ENCODE measurements around the gene RASGEF1C.
"Not testable (repeated sequence)": the region's sequence is repeated elsewhere in the genome, so short reads cannot be mapped to it uniquely, and the experiment has no call there.

Gene RASGEF1C

DNA sequence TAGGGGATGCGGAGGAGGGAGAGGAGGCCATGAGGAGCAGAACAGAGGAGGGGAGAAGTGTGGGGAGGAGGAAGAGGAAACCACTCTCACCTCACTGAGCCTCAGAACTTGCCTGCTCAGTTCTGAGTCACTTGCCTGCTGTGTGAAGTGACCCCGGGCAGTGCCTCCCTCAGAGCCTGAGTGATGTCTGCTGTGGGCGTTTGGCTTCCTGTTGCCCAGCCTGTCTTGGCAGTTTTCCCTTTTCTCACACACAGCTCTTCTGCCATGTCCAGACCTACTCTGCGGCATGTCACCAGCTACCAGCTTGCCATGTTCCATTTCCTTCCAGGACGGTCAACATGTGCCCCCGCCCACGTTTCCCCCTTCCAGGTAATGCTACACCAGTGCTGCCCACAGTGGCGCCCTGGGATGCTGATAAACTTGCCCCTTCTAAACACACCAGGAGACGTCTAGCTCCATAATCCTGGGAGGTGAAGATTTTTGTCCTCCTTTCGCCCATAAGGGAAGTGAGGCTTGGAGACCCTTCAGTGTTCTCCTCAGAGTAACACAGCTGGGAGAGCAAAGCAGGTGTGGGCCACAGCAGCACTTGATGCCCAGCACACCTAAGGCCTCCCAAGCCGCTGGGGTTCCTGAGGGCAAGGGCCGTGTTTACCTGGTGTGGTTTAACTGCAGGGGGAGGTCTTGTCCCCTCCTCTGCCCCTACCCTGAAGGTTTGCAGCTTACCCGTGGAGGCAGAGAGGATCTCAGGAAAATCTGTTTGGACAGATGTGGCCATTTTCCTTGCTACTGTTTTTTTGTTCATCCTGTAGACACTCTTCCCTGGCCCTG lies 73.7 kb downstream of the RASGEF1C start:
- no peak for DNase-seq

DNA sequence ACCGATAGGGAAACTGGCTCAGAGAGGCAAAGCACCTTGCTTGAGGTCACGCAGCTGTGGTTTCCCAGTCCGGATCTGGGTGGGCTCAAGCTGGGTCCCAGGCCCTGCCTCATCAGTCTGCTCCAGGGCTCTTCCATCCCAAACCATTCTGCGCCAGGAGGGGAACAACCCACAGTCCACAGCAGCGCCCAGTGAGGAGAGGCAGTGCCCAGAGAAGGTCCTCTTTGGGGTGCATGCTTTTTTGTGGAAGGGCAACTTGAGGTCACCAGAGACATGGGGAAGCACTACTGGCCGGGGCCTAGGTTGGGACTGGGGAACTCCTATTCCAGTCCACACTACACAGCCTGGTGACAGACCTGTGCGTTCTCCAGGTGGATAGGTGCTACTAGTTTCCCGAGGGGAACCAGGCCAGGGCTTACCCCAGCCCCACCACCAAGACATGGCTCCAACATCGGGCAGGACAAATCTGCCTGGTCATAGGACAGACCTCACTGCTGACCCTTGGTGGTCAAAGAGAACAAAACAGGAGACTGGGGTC lies 75.0 kb downstream of the RASGEF1C start:
- no peak for DNase-seq

DNA sequence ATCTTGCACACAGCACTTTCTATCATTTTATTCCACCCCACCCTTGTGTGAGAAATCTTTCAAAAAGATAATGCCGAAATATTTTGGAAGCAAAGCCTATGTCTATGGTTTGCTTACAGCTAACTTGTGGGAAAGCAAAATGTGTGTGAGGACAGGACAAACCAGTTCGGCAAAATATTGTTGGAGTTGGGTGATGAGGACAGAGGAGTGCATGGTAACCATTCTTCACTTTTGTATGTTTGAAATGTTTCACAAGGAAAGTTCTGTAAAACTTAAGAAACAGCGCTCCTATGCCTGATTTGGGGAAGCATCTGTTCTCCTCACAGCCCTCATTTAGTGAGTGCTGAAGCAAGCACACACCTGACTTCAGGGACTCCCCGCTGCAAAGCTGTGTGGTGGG lies 75.5 kb downstream of the RASGEF1C start:
- no peak for DNase-seq

DNA sequence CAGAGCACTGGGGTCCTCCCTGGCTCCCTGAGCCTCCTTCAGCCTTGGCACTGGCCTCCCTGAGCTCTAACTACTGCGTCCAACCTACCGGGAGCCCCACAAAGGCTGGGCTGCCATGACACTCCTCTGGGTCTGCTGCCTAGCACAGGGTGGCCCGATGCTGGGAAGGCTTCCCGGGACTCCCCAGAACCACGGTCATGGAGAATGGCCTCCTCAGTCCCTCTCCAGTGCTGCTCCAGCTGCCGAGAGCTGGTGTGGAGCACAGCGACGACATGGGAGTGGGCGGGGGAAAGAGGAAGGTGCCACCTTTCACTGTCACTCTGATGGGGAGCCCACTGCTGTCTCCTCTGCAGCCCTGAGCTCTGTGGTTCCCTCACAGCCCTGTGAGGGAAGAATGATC lies 76.0 kb downstream of the RASGEF1C start:
- DNase-seq = no peak

DNA sequence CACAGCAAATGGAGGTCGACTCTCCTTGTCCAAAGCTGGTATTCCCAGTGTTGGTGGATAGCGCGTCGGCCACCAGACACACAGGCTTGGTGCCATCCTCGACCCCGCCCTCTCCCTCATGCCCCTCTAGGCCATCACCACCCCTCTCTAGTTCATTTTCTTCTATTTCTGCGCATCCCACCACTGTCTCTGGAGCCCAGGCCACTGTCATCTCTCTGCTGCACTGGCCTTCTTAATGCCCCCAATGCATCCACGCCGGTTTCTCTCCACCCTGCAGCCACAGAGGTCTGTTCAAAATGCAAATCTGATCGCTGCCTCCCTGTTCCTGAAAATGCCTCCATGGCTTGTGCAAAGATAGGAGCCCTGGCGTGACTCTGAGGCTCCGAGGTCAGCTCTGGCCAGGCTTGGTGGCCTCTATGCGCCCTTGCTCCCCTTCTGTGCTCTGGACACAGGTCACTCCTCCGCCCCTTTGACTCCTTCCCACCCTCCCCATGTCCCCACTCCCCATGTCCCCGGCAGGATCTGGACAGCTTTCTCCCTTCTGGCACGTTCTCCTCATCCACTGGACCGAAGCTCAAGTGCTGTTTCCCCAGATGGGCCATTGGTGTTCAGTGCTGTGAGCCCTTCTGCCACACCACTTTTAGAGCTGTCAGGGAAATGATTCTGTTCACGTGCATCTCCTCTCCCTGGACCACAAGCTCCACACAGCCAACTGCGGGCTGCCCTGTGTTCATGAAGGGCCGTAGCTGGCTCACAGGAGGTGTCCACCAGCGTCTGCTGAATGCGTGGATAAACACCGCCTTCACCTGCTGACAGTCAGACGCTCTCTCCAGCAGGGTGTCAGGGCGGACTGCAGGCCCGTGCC lies 77.9 kb downstream of the RASGEF1C start:
- DNase-seq = no peak

DNA sequence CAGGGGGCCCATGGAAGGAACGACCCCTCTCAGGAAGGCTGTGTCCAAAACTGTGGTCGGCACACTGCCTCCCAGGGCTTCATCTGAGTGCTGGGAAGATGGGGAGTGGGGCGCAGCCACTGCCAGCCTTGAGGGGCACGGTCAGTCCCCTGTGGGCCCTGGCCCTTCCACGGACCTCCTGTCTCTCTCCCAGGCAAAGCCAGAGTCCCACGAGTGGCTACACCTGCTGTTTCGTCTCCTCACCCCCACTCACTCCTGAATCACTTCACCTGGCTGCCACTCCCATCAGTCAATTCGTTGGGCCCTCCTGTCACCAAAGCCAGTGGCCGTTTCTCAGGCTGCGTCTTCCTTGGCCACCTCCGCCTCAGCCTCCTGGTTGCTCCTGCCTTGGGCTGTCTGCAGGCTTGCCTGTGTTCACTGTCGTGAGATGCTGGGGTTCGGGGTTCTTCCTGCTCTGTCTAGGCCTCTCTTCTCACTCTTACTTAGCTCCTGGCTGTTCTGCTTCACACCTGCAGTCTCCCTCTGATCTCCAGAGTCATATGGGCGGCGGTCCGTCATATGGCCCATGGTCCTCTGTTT lies 78.6 kb downstream of the RASGEF1C start:
- no peak for DNase-seq

DNA sequence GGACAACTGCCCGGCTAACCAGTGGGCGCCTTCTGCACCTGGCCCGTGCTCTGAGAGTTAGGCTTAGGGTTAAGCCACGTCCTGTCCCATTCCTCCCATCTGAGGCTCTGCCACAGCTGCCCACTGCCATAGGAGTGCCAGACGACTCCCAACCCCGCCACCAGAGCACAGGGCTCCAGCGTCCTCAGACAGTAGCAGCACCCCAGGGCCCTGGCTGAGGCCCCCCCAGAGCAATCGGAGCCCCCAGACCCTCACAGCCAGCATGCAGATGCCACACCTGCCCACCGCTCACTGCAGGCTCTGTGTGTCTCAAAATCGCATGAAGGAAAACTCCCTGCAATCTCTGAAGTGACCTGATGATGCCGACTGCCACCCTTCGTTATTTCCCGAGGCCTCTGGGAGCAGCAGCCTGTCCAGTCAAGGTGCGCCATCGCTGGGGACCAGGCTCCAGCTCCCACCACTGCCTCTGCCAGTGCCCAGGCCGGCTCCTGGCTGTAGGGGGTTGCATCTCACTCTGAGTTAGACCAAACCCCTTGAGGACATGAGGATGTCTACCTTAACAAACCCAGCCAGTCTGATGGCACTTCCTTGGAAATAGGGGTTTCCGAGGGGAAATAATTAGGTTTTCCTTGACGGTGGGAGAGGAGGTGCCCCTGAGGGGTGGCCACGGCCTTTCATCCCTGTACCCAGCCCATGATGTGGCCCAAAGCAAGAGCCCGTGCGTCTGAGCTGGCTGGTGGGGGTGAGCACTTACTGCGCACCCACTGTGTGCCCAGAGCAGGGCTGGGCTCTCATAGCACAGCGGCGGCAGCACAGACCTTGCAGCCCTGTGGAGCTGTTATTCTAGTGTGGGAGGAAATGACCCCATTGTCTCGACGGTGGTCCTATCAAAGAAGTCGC lies 79.5 kb downstream of the RASGEF1C start:
- no peak for DNase-seq

DNA sequence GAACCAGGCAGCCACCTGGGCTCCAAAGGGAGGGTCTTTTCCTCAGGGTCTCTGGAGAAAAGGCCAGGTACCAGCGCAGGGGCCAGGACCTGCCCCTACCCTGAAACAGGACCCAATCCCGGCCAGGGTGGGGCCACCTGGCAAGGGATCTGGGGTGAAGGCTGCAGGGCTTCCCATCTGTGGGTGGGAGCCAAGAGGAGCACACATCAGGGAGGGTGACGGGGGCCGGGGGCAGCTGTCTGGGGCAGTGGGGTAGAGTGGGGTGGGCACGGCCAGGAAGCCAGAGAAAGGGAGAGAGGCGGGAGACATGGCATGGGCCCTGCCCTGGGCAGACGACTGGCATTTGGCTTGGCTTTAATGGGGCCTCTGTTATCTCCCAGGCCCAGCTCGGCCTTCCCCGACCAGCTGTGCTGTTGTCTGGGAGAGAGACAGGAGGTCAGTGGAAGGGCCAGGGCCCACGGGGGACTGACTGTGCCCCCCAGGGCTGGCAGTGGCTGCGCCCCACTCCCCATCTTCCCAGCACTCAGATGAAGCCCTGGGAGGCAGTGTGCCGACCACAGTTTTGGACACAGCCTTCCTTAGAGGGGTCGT lies 80.2 kb downstream of the RASGEF1C start:
- no peak for DNase-seq

DNA sequence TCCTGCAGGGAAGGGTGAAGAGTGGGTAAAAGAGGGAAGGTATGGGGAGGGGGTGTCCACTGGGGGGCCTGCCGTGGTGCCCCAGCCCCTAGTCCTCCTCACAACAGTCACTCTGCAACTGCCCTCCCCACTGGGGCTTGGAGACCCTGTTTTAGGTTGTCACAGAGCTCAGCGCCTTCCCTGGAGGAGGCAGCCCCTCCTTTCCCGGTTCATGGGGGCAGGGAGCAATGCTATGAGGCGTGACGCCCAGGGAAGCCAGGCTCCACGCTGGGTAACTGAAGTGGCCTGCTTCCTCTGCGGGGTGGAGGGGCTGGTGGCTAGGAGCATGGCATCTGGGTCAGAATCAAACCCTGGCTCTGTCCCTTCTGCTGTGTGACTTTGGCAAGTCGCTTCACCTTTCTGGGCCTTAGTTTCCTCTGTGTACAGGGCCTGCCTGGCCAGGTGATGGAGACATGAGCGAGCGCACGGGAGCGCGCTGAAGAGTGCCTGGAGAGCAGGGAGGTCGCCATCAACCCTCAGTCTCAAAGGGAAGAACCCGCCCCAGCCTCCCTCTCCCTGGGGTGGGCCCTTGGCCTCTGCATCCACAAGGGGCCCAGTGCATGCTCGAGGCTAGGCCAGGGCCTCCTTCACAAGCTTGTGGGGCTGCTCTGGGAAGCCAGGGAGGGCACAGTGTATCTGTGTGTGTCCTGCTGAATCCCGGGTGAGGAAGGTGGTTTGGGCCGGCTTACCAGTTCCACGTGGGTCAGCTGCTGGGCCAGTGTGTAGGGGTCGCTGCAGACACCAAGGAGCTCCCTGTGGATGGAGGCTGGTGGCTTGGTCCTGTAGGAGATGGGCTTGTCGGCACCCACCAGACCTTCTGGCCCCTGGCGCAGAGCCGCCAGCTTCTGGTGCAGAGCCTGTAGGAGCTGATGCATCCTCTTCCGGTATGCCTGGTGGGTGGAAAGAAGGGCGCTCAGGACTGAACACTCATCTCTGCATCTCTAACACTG lies 81.0 kb downstream of the RASGEF1C start:
- no peak for DNase-seq

DNA sequence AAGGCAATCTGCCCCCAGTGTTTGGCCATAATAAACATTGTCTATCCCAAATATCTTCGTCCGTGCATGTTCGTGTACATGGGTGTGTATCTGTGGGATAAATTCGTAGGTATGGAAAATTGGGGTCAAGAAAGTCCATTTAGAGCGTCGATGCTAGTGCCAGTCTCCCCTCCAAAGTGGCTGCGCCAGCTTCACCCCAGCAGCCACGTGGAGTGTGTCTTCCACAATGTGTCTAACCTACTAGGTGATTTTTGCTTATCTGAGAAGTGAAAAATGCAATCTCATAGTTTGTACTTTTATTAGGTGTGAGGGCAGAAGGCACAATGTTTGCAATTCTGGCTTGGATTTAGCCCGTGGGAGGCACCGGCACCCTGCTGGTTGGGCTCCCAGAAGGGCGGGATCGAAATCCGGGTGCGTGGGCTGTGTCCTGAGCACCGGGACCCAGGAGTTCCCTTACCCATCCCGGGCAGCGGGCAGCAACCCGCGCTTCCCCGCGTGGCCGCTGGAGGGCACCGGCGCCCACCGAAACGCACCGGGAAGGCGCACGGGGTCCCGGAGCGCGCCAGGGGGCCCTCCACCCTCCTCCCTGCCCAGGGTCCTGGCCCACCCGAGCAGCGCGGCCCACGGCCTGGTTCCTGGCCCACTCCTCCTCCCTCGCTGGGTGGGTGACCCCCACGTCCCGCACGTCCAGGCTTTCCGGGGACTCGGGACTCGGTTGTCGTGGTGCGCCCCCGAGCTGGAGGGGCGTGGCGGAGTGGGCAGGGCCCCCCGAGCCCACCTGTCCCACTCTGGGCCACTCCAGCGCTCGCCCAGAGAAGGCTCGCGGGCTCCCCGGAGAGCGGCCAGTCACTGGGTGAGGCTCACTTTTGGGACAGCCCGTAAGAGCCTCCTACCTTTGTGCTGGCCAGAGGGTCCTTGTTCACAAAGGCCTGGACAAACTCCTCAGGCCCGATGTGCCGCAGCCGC lies 82.0 kb downstream of the RASGEF1C start:
- no peak for DNase-seq

DNA sequence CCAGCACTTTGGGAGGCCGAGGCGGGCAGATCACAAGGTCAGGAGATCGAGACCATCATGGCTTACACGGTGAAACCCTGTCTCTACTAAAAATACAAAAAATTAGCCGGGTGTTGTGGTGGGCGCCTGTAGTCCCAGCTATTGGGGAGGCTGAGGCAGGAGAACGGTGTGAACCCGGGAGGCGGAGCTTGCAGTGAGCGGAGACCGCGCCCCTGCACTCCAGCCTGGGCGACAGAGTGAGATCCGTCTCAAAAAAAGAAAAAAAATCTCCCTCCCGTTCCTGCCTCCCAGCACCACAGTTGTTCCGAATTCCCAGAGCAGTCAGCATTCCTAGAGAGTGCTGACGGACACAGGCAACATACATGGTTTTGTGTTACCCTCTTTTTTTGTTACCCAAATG lies 82.9 kb downstream of the RASGEF1C start:
- DNase-seq = not testable (repeated sequence)

DNA sequence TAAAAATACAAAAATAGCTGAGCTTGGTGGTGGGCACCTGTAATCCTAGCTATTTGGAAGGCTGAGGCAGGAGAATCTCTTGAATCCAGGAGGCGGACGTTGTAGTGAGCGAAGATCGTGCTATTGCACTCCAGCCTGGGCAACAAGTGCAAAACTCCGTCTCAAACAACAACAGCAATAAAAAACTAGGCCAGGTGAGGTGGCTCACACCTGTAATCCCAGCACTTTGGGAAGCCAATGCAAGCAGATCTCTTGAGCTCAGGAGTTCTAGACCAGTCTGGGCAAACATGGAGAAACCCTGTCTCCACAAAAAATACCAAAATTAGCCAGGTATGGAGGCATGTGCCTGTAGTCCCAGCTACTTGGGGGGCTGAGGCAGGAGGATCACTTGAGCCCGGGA lies 84.3 kb downstream of the RASGEF1C start:
- not testable (repeated sequence) for DNase-seq

DNA sequence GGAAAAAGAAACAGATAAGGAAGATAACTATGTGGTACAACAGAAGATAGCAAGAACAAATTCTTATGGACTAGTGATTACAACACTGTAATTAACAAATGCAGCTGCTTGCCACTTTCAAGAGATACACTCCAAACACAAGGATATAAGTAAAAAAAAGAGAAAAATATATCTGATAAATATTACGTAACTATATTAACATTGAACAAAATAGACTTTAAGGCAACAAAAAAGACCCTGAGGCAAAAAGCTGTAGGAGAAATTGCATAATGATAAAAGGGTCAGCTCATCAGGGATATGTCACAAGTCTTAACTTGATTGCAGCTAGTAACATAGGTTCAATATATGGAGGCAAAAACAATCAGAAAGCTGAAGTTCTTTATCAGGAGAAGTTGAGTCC lies 86.1 kb downstream of the RASGEF1C start:
- DNase-seq = no peak

DNA sequence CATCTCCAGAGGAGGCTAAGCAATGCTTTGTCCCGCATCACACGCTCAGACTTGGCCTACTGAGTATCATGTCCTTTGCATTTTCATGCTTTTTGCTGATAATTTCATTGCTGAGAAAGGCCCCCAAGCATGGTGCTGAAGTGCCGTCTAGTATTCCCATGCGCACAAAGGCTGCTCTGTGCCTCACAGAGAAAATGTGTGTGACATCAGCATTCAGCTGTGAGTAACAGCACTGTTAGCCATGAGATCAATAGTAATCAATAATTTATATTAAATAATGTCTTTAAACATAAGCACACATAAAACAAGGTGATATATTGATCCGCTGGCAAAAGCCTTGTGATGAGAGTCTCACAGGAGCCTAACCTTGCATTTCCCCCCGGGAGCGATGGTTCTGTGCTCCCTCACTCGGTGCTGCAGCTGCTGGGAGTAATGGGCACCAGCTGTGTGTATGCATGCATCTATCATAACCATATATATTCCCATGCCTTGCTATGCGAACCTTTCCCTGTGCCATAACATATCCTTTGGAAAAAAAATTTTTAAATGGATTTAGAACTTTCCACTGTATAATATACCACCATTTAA lies 87.1 kb downstream of the RASGEF1C start:
- DNase-seq = no peak

DNA sequence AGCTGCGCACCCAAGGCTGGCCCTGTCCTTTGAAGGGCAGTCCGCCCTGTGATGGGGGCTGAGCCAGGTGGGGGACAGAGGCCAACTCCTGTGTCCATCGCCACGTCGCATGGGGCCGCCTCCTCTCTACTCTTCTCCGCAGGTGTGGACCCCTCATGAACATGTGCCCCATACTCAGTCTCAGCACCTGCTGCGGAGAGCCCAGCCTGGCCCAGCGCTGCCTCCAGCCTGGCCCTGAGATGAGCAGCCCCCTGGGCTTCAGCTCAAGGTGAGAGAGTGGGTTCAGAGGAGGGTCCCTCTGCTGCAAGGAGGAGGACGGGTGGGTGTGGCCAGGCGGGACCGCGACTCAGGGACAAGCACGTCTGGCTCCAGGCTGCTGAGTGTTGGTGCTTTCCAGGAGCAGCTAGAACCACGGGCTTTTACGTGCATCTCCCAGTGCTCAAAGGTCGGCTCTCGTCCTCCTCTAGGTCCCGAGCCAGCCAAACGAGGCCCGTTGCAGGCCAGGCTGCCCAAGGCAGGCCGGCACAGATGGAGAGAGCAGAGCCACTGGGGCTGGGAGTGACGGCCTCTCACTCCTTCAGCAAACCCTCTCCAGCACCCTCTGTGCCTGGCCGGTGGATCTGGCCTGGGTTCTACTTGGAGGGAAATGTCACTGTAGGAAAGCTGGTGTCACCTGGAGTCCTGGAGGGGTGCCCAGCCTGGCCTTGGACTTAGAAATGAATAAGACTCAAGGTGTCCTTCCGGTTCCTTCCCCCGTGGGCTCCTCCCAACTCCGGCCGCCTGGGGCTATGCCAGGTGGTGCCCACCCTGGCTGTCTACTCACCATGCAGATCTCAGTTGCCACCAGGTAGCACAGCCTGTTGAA lies 88.5 kb downstream of the RASGEF1C start:
- DNase-seq = no peak

DNA sequence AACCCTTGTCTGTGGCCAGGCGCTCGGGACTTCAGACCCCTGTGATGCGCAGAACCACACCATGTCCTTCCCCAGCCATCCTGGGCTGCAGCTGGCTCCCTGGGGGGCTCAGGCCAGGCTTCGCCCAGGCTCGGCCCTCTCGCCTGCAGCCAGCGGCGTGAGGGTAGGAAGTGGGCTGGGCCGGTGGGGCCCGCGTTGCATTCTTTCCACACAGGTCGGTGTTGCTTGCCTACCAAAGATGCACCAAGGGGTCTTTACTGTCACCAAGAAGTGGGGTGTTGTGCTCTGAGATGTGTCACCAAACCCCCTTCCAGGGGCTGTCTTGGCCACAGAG lies 89.1 kb downstream of the RASGEF1C start:
- DNase-seq = no peak

DNA sequence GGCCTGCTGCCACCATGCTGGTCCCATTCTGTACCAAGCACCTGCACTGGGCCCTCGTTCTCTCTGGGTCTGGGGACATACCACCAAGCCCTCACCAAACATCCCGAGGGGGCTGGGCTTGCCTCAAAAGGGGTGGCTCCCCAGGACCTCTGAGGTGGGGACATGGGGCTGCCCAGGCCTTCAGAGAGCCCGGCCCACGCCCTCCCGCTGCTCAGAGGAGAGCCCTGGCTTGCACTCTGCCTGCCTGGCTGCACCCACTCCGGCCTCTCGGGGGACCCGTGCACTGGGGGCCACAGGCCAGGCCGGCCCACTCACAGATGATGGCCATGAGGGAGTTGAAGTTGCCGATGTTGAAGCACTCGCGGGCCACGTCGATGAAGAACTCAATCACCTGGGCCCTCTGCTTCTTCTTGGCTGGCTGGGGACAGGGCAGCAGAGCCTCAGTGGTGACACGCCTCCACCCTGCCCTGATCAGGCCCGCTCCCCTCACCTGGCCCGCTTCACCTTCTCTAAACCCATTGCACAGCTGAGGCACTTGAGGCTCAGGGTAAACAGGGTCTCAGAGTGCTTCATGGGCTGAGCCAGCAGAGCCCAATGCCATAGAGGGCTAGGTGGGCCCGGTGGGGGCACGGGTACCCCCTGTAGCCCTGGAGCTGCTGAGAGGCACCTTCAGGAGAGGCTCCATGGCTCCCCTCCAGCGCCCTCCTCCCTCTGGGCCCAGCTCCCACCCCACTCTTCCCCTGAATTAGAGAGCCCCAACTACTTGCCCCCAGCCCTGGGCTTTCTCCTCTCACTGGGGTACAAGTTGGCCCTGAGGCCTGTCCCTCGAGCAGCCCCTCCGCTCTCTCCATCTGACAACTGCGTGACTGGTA lies 89.7 kb downstream of the RASGEF1C start:
- DNase-seq = no peak
